Type B pancreatic cell (in vitro differentiated cells): ENCODE data around the gene SMIM38. TPM values are rescaled to one million over a fixed set of nuclear protein-coding genes. Genes with fewer than 3 reads are reported as not detected.

Experiments
- DNase-seq: peaks from one replicate; pipeline ENCODE4 v3.0.0; 2021; ENCODE audit warnings: mixed read lengths; ENCODE audit not compliant: unreplicated experiment; ENCODE audit errors: extremely low spot score
- H3K27ac Mint-ChIP-seq: 2 replicates; pipeline ENCODE4 v1.8.0; 2021; ENCODE audit warnings: mild to moderate bottlenecking, mixed read lengths
- H3K27me3 Mint-ChIP-seq: 2 replicates; pipeline ENCODE4 v1.8.0; 2021; ENCODE audit warnings: mixed read lengths
- H3K36me3 Mint-ChIP-seq: 2 replicates; pipeline ENCODE4 v1.8.0; 2021; ENCODE audit warnings: mixed read lengths
- H3K4me1 Mint-ChIP-seq: one replicate; pipeline ENCODE4 v1.8.0; 2021; ENCODE audit warnings: mixed read lengths; ENCODE audit not compliant: unreplicated experiment
- H3K4me3 Mint-ChIP-seq: 2 replicates; pipeline ENCODE4 v1.8.0; 2021; ENCODE audit warnings: mild to moderate bottlenecking, mixed read lengths
- H3K9me3 Mint-ChIP-seq: 2 replicates; pipeline ENCODE4 v1.8.0; 2021; ENCODE audit warnings: mixed read lengths
- total RNA-seq: library from RNA; stranded (reverse); gene quantifications from 2 replicates; pipeline ENCODE4 v1.2.1, GENCODE V29; 2021; ENCODE audit warnings: low replicate concordance
- TF ChIP-seq, protein P1 (sequence below): fragments of 200-600 bp; sonication (generic); conservative IDR thresholded peaks from 2 replicates; pipeline ENCODE4 v1.5.0; 2021; ENCODE audit warnings: antibody characterized with exemption, mild to moderate bottlenecking

SMIM38 gene
- total RNA-seq, 1 donor from 2014 or later = 5.3 TPM

DNA sequence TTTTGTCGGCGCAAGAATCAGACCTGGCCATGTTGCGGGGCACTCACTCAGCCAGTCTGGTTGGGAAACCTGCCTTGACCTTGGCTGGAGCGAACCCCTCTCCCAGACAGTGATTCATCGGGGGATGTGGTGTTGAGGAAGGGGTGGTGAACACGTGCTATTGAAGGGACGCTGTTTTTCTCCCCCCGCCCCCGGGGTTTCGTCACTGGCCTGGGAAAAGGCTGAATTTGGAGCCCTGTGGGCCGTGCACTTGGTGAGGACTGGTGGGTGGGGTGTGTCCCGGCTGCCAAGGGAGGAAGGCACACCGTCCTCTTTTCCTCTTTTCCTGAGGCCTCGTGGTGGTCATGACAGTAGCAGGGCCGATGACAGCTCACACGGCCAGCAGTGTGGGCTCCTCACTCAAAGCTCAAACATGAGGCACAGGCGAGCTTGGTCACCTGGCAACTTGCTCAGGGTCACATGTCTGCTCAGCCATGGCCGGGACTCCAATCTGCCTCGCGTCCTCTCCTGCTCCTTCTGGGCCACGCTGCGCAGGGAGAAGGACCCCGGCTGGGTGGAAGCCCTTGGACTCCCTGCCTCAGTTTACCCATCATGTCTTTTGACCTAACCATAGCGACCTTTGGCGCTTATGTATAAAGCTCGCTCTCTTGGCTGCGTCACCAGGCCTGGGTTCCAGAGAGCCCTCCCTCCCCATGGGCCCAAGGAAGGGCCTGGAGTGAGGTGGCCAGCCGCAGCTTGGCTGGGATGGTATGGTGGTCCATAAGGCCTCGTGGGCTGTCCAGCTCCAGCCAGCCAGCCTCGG is 49.4 kb downstream of the SMIM38 start:
- Mint-ChIP-seq H3K4me1 (peaks cover 23% of the 10 kb centered on the region), H3K36me3 (peaks cover 4% of the 10 kb centered on the region), H3K27ac (no peak overlapping the region), H3K27me3 (no peaks in the 10 kb centered on the region), H3K4me3 (no peak overlapping the region), H3K9me3 (peaks cover 5% of the 10 kb centered on the region)
- TF ChIP-seq, protein P1, sequence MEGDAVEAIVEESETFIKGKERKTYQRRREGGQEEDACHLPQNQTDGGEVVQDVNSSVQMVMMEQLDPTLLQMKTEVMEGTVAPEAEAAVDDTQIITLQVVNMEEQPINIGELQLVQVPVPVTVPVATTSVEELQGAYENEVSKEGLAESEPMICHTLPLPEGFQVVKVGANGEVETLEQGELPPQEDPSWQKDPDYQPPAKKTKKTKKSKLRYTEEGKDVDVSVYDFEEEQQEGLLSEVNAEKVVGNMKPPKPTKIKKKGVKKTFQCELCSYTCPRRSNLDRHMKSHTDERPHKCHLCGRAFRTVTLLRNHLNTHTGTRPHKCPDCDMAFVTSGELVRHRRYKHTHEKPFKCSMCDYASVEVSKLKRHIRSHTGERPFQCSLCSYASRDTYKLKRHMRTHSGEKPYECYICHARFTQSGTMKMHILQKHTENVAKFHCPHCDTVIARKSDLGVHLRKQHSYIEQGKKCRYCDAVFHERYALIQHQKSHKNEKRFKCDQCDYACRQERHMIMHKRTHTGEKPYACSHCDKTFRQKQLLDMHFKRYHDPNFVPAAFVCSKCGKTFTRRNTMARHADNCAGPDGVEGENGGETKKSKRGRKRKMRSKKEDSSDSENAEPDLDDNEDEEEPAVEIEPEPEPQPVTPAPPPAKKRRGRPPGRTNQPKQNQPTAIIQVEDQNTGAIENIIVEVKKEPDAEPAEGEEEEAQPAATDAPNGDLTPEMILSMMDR = no peak
- DNase-seq = no peak

Other genes starting within 250 kb of the SMIM38 start
- gene MRGPRD, start 174.9 kb upstream of the SMIM38 start, total RNA-seq = not detected in 2 replicates
- gene MRGPRF, start 142.7 kb upstream of the SMIM38 start, total RNA-seq = 0.43 and 1.4 TPM in 2 replicates
- gene TPCN2, start 107.0 kb upstream of the SMIM38 start, total RNA-seq = 19.5 and 20.7 TPM in 2 replicates
- 4.1 and 4.3 TPM in 2 replicates for gene MYEOV, start 138.2 kb downstream of the SMIM38 start, total RNA-seq